Activated CD4-positive, alpha-beta T cell treated with anti-CD3 and anti-CD28 coated beads, Interleukin-2, Interleukin-6, amounts not matched to agents 100 ng/mL and 50 ng/mL, durations not matched to agents 16 hours and 8 hours (primary cell): ENCODE measurements around the gene ADRA2B.

ENCODE experiments used
- DNase-seq: peaks from one replicate; pipeline ENCODE4 v3.0.0-alpha.2; 2020

ADRA2B gene

GRCh38 chr2:96103187-96103601, 13.2 kb downstream of the ADRA2B start:
- no peak for DNase-seq

- DNase-seq: no peak
Measured at GRCh38 chr2:96102596-96103186, 13.7 kb downstream of the ADRA2B start.

GRCh38 chr2:96100893-96101304, 15.5 kb downstream of the ADRA2B start:
- no peak for DNase-seq

- no peak for DNase-seq
Measured at GRCh38 chr2:96099861-96100798, 16.2 kb downstream of the ADRA2B start.

GRCh38 chr2:96098900-96099590, 17.3 kb downstream of the ADRA2B start:
- no peak for DNase-seq

GRCh38 chr2:96097951-96098823, 18.2 kb downstream of the ADRA2B start:
- no peak for DNase-seq

GRCh38 chr2:96097441-96097840, 18.9 kb downstream of the ADRA2B start:
- DNase-seq: no peak

- DNase-seq: no peak
Measured at GRCh38 chr2:96095116-96095636, 21.2 kb downstream of the ADRA2B start.

GRCh38 chr2:96093528-96093927, 22.8 kb downstream of the ADRA2B start:
- DNase-seq: no peak

- no peak for DNase-seq
Measured at GRCh38 chr2:96092951-96093350, 23.4 kb downstream of the ADRA2B start.

GRCh38 chr2:96092573-96092877, 23.8 kb downstream of the ADRA2B start:
- no peak for DNase-seq

- no peak for DNase-seq
Measured at GRCh38 chr2:96091711-96092572, 24.4 kb downstream of the ADRA2B start.

- no peak for DNase-seq
Measured at GRCh38 chr2:96091141-96091710, 25.1 kb downstream of the ADRA2B start.

- no peak for DNase-seq
Measured at GRCh38 chr2:96090196-96090926, 26.0 kb downstream of the ADRA2B start.

GRCh38 chr2:96089356-96090195, 26.8 kb downstream of the ADRA2B start:
- no peak for DNase-seq

GRCh38 chr2:96088340-96089335, 27.7 kb downstream of the ADRA2B start:
- DNase-seq: no peak

- DNase-seq: no peak
Measured at GRCh38 chr2:96087130-96087529, 29.2 kb downstream of the ADRA2B start.
